HUES48 (cell line): Measurements from ENCODE around the gene EIF4ENIF1.
"Not testable (repeated sequence)": the region's sequence is repeated elsewhere in the genome, so short reads cannot be mapped to it uniquely, and the experiment has no call there.

Experiments used
- H3K27ac ChIP-seq: one replicate; pipeline ENCODE4 v1.7.0; 2013; ENCODE audit warnings: low read depth, low read length, inconsistent platforms
- H3K27me3 ChIP-seq: 2 replicates; pipeline ENCODE4 v1.6.1; 2013; ENCODE audit warnings: mild to moderate bottlenecking, low read length; ENCODE audit not compliant: control insufficient read depth, insufficient read depth
- H3K36me3 ChIP-seq: 2 replicates; pipeline ENCODE4 v1.6.1; 2013; ENCODE audit warnings: low read length; ENCODE audit not compliant: control insufficient read depth, insufficient read depth
- H3K4me1 ChIP-seq: 2 replicates; pipeline ENCODE4 v1.6.1; 2013; ENCODE audit warnings: mild to moderate bottlenecking, low read length; ENCODE audit not compliant: control insufficient read depth, insufficient read depth
- H3K4me3 ChIP-seq: 2 replicates; pipeline ENCODE4 v1.5.1; 2013; ENCODE audit warnings: mild to moderate bottlenecking, low read depth, low read length
- H3K9ac ChIP-seq: 2 replicates; pipeline ENCODE4 v1.6.1; 2013; ENCODE audit warnings: mild to moderate bottlenecking, low read depth, low read length, moderate library complexity
- H3K9me3 ChIP-seq: 2 replicates; pipeline ENCODE4 v1.6.1; 2013; ENCODE audit warnings: low read length; ENCODE audit not compliant: control insufficient read depth, insufficient read depth

Gene EIF4ENIF1

GRCh38 chr22:31491218-31491962, 1.7 kb upstream of the EIF4ENIF1 start:
- Histone ChIP-seq H3K9ac (no peak overlapping the region), H3K27me3 (no peaks in the 10 kb centered on the region), H3K27ac (peak overlapping the region; percentile 82), H3K9me3 (no peaks in the 10 kb centered on the region), H3K4me1 (peaks cover 27% of the 10 kb centered on the region), H3K4me3 (peak overlapping the region; percentile 87; the same call in 1 of the 2 replicates), H3K36me3 (peaks cover 14% of the 10 kb centered on the region)

- Histone ChIP-seq H3K4me1 (peaks cover 24% of the 10 kb centered on the region), H3K27me3 (no peaks in the 10 kb centered on the region), H3K27ac (peak overlapping the region; percentile 82), H3K4me3 (peak overlapping the region; percentile 87), H3K9me3 (no peaks in the 10 kb centered on the region), H3K9ac (peak overlapping the region; percentile 86), H3K36me3 (peaks cover 14% of the 10 kb centered on the region)
Observed at GRCh38 chr22:31490496-31490925, 869 bp upstream of the EIF4ENIF1 start.

- Histone ChIP-seq H3K4me3 (peak overlapping the region; percentile 87), H3K4me1 (peaks cover 18% of the 10 kb centered on the region), H3K9ac (peak overlapping the region; percentile 50; the same call in 1 of the 2 replicates), H3K27me3 (no peaks in the 10 kb centered on the region), H3K36me3 (peaks cover 28% of the 10 kb centered on the region), H3K27ac (peak overlapping the region; percentile 82), H3K9me3 (no peaks in the 10 kb centered on the region)
Observed at GRCh38 chr22:31488988-31489617, 539 bp downstream of the EIF4ENIF1 start.

- Histone ChIP-seq H3K27me3 (no peaks in the 10 kb centered on the region), H3K4me3 (peak overlapping the region; percentile 87), H3K9ac (no peak overlapping the region), H3K4me1 (peaks cover 16% of the 10 kb centered on the region), H3K9me3 (no peaks in the 10 kb centered on the region), H3K27ac (no peak overlapping the region), H3K36me3 (peaks cover 35% of the 10 kb centered on the region)
Observed at GRCh38 chr22:31488346-31488883, 1.2 kb downstream of the EIF4ENIF1 start.

- no peak overlapping the region for H3K27ac ChIP-seq
- no peak overlapping the region for H3K9ac ChIP-seq
- H3K27me3 ChIP-seq, result no peaks in the 10 kb centered on the region
- H3K36me3 ChIP-seq, result peaks cover 42% of the 10 kb centered on the region
- peaks cover 16% of the 10 kb centered on the region for H3K4me1 ChIP-seq
- H3K4me3 ChIP-seq, result no peak overlapping the region
- H3K9me3 ChIP-seq, result no peaks in the 10 kb centered on the region
Observed at GRCh38 chr22:31486951-31487350, 2.7 kb downstream of the EIF4ENIF1 start.

- not testable (repeated sequence) for H3K9ac ChIP-seq, H3K27me3 ChIP-seq, H3K9me3 ChIP-seq, H3K27ac ChIP-seq, H3K4me3 ChIP-seq
- peaks cover 14% of the 10 kb centered on the region for H3K4me1 ChIP-seq
- peaks cover 48% of the 10 kb centered on the region for H3K36me3 ChIP-seq
Observed at GRCh38 chr22:31486369-31486768, 3.3 kb downstream of the EIF4ENIF1 start.

GRCh38 chr22:31482470-31482869, 7.2 kb downstream of the EIF4ENIF1 start:
- not testable (repeated sequence) for H3K9ac ChIP-seq, H3K27ac ChIP-seq, H3K27me3 ChIP-seq, H3K4me1 ChIP-seq, H3K9me3 ChIP-seq, H3K4me3 ChIP-seq
- H3K36me3 ChIP-seq, result peaks cover 64% of the 10 kb centered on the region

- Histone ChIP-seq H3K9ac (no peak overlapping the region), H3K4me1 (no peaks in the 10 kb centered on the region), H3K4me3 (no peak overlapping the region), H3K27me3 (no peaks in the 10 kb centered on the region), H3K9me3 (no peaks in the 10 kb centered on the region), H3K36me3 (peaks cover 60% of the 10 kb centered on the region), H3K27ac (no peak overlapping the region)
Observed at GRCh38 chr22:31481129-31481528, 8.5 kb downstream of the EIF4ENIF1 start.

- Histone ChIP-seq H3K4me3 (no peak overlapping the region), H3K4me1 (no peaks in the 10 kb centered on the region), H3K27me3 (no peaks in the 10 kb centered on the region), H3K9ac (no peak overlapping the region), H3K9me3 (no peaks in the 10 kb centered on the region), H3K27ac (no peak overlapping the region), H3K36me3 (peaks cover 45% of the 10 kb centered on the region)
Observed at GRCh38 chr22:31477329-31477728, 12.3 kb downstream of the EIF4ENIF1 start.

- H3K27me3 ChIP-seq, result no peaks in the 10 kb centered on the region
- no peak overlapping the region for H3K4me3 ChIP-seq
- no peak overlapping the region for H3K27ac ChIP-seq
Observed at GRCh38 chr22:31475800-31476199, 13.8 kb downstream of the EIF4ENIF1 start.

GRCh38 chr22:31474743-31475142, 14.9 kb downstream of the EIF4ENIF1 start:
- Histone ChIP-seq H3K9ac (no peak overlapping the region), H3K36me3 (peaks cover 40% of the 10 kb centered on the region), H3K27ac (no peak overlapping the region), H3K4me3 (no peak overlapping the region), H3K4me1 (no peaks in the 10 kb centered on the region), H3K9me3 (no peaks in the 10 kb centered on the region), H3K27me3 (no peaks in the 10 kb centered on the region)

More at GRCh38 chr22:31475800-31476199, 13.8 kb downstream of the EIF4ENIF1 start:
- no peak overlapping the region for H3K9ac ChIP-seq
- peaks cover 41% of the 10 kb centered on the region for H3K36me3 ChIP-seq
- no peaks in the 10 kb centered on the region for H3K4me1 ChIP-seq
- H3K9me3 ChIP-seq, result no peaks in the 10 kb centered on the region
